SH-SY5Y (cell line): ENCODE data around the gene LRCH1.

Experiments used
- GATA2 ChIP-seq: IDR thresholded peaks from 2 replicates; pipeline ENCODE4 v1.6.1; 2011; ENCODE audit warnings: mild to moderate bottlenecking, low read depth, low read length
- GATA3 ChIP-seq: IDR thresholded peaks from 2 replicates; pipeline ENCODE4 v1.6.1; 2011; ENCODE audit warnings: low read depth, mild to moderate bottlenecking, low read length, moderate library complexity

DNA sequence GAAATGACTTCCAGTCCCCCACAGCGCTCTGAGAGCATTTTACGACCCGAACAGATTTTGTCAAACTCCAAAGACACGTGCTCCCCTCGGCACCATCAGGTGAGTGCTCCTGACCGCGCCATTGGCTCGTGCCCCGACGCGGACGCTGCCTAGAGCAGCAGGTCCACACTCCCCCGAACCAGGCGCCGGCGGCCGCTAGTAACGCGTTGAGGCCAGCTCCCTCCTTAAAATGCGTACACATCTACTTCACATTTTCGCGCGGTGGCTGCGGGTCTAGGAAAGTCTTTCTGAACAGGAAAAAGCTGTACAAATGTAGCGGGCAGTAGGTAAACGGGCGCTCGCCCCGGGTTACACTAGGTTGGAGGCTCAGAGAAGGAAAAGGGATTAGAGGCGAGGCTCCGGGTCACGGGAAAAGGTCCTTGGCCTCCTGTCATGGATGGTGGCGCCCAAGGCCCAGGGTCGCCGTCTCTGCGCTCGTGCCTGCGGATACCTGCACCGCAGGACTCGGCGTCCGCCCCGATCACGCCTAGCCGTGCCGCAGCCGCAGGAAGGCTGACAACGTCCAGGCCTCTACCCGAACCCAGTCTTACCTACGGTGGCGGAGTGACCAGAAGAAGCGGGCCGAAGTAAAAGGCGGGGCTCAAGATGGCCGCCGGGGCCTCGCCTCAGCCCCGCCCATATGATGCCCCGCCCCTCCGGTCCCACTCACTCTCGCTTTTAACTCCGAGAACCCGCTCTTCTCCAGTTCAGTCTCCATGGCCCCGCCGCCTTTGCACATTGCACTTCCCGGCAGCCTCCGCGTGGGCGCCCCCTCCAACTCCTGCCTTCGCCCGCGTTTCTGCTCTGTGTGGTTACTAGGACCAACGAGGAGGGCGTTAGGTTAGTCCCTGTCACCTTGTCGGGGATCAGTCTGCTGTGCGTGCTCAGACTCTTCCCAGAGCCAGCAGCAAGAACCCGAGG lies 243.8 kb downstream of the LRCH1 start, which contains the start of gene ESD:
- TF ChIP-seq GATA2 (no peak), GATA3 (no peak)
